Spleen (tissue), 11 donors: ENCODE data around the gene SEC23A. TPM values are rescaled to one million over a fixed set of nuclear protein-coding genes. Genes with fewer than 3 reads are reported as not detected.

Experiments
- DNase-seq: peaks from one replicate; pipeline ENCODE4 v3.0.0-alpha.2; 2020
- H3K27ac ChIP-seq, 8 donors: fragments of 200-600 bp; sonication (generic) in 7 of 8; 1 replicate in 4 of 8; 2 replicates in 4 of 8; pipeline versions ENCODE4 v1.5.0 to v1.8.0; 2016 to 2021; ENCODE audit warnings: inconsistent platforms in 4 of 8, mild to moderate bottlenecking in 4 of 8, moderate library complexity in 1 of 8
- H3K27me3 ChIP-seq, 7 donors: fragments of 200-600 bp; sonication (generic) in 6 of 7; replicated peaks in 1 of 7; 1 replicate in 4 of 7; 2 replicates in 3 of 7; pipeline versions ENCODE4 v1.5.0 to v1.8.0; 2016 to 2021; ENCODE audit warnings: inconsistent platforms in 3 of 7, mild to moderate bottlenecking in 1 of 7
- H3K36me3 ChIP-seq, 6 donors: fragments of 200-600 bp; sonication (generic) in 5 of 6; 1 replicate in 4 of 6; 2 replicates in 2 of 6; pipeline versions ENCODE4 v1.5.0 to v1.8.0; 2016 to 2021; ENCODE audit warnings: inconsistent platforms in 2 of 6
- H3K4me1 ChIP-seq, 6 donors: fragments of 200-600 bp; sonication (generic) in 5 of 6; 1 replicate in 3 of 6; 2 replicates in 3 of 6; pipeline versions ENCODE4 v1.5.0 to v1.8.0; 2016 to 2021; ENCODE audit warnings: inconsistent platforms in 3 of 6
- H3K4me3 ChIP-seq, 8 donors: fragments of 200-600 bp; sonication (generic) in 7 of 8; 1 replicate in 4 of 8; 2 replicates in 4 of 8; pipeline versions ENCODE4 v1.5.0 to v1.8.0; 2016 to 2021; ENCODE audit warnings: inconsistent platforms in 4 of 8, mild to moderate bottlenecking in 4 of 8, moderate library complexity in 2 of 8
- H3K9me3 ChIP-seq, 8 donors: fragments of 200-600 bp; sonication (generic) in 7 of 8; 1 replicate in 4 of 8; 2 replicates in 4 of 8; pipeline versions ENCODE4 v1.5.0 to v1.8.0; 2016 to 2021; ENCODE audit warnings: inconsistent platforms in 4 of 8
- CTCF ChIP-seq, 11 experiments: fragments of 200-600 bp in 7 of 11; fragments of 450-650 bp in 4 of 11; sonication (generic) in 4 of 11; IDR thresholded peaks in 8 of 11; conservative IDR thresholded peaks in 3 of 11; 1 replicate in 7 of 11; 2 replicates in 4 of 11; pipeline versions ENCODE4 v1.4.0 to v1.8.0; 2016 to 2021; ENCODE audit warnings: antibody characterized with exemption in 11 of 11, inconsistent platforms in 4 of 11, mild to moderate bottlenecking in 1 of 11
- POLR2A ChIP-seq, 3 donors: fragments of 450-650 bp; IDR thresholded peaks; one replicate each; pipeline ENCODE4 v1.5.1; 2017; ENCODE audit warnings: antibody characterized with exemption in 3 of 3, mild to moderate bottlenecking in 1 of 3
- POLR2AphosphoS5 ChIP-seq, 3 donors: sonication (generic); formaldehyde crosslinking; IDR thresholded peaks; one replicate each; pipeline ENCODE4 v1.5.1; 2017; ENCODE audit warnings: antibody characterized with exemption in 3 of 3
- WGBS, 5 donors: extraction: QIAGEN DNeasy Blood & Tissue Kit in 3 of 5; methylation state at CpG; one replicate each; pipeline versions ENCODE4 v1.1.5 to v1.1.7; 2013 to 2018; 5-methylcytosine and 5-hydroxymethylcytosine counted together
- intact Hi-C: fragments of 100-400 bp; cut with DNase I; formaldehyde crosslinking; loops from one replicate; pipeline ENCODE4 v1.15.0; 2023; ENCODE audit warnings: low total_unique reads
- polyA plus RNA-seq, 3 donors: library from polyadenylated mRNA; stranded (reverse); fragments of 200-250 nt; gene quantifications; one replicate each; pipeline ENCODE4 v1.2.1, GENCODE V29; 2013
- total RNA-seq, 7 donors: library from RNA; depleted of rRNA in 3 of 7; stranded (reverse); fragments of >200 nt in 3 of 7; fragmentation: NEBNext Ultra II Directional in 4 of 7; extraction: Animal tissue kit (Norgen Biotek cat#: 25700) in 4 of 7; gene quantifications; one replicate each; pipeline versions ENCODE4 v1.1.0 to v1.2.1, GENCODE V29; 2016 to 2021
- donor health status: healthy with polysubstance abuse.
- donor health status: DM: no; HTN: no; CAD: no; lungs with moderate emphysema.
- donor health status: DM: no; HTN: no; CAD: no.
- donor health status: Bipolar disorder and iron deficiency.
- donor health status: healthy.
- donor health status: DM: no; HTN: no; CAD: no.
- donor health status: DM: yes; HTN: yes; CAD: no.

SEC23A gene
- total and polyA plus RNA-seq, 10 donors, result 9.6 to 87.5 (median 58.3) TPM

DNA sequence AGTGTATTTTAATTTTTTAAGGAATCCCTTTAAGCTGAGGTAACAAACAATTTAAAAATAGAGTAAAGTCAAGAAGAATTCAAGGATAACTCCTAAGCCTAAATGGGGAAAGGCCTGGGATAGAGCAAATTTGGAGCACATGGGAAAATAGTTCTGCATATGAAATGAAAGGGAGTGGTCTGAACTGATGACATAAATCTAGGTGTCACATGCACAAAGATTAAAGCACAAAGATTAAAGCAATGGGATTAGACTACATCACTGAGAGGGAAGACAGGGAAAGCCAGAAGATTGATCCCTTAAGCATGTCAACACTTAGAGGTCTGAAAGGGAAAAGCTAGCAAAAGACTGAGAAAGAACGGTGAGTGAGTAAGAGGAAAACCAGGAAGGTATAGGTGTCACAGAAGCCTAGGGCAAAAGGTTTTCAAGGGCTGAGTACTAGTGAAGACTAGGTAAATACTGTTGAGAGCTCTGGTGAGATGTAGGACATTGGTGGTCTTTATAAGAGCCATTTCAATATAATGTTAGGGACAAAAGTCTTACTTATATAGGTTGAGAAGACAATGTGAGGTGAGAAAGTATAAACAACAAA is 59.6 kb downstream of the SEC23A start:
- H3K9me3 ChIP-seq, result no peaks in the 10 kb centered on the region
- H3K36me3 ChIP-seq, result peaks cover 0 to 100% (median 82%) of the 10 kb centered on the region in 6 donors
- intact Hi-C loops, result no loop called here
- DNase-seq, result no peak
- H3K27me3 ChIP-seq, result no peaks in the 10 kb centered on the region
- no peak overlapping the region for H3K27ac ChIP-seq
- TF ChIP-seq CTCF (IDR thresholded peaks at IDR 0.05 in 8 of 11, conservative IDR thresholded peaks at IDR 0.05 in 3 of 11) (no peak), POLR2A (IDR thresholded peaks at IDR 0.05) (no peak), POLR2AphosphoS5 (IDR thresholded peaks at IDR 0.05) (no peak)
- WGBS, 5 donors, result 84 to 94% (median 89%) methylated on average over 1 of the region's 1 CpG
- no peak overlapping the region for H3K4me3 ChIP-seq
- H3K4me1 ChIP-seq, result no peaks in the 10 kb centered on the region

GRCh38 chr14:39040529-39040928 is 62.5 kb downstream of the SEC23A start:
- no peak for DNase-seq
- no peak overlapping the region for H3K4me3 ChIP-seq
- TF ChIP-seq POLR2AphosphoS5 (IDR thresholded peaks at IDR 0.05) (no peak), CTCF (IDR thresholded peaks at IDR 0.05 in 8 of 11, conservative IDR thresholded peaks at IDR 0.05 in 3 of 11) (no peak), POLR2A (IDR thresholded peaks at IDR 0.05) (no peak)
- H3K4me1 ChIP-seq, result no peaks in the 10 kb centered on the region
- no peak overlapping the region for H3K27ac ChIP-seq
- no peaks in the 10 kb centered on the region for H3K9me3 ChIP-seq
- intact Hi-C loops, result no loop called here
- 94 to 100% (median 98%) methylated on average over 2 of the region's 2 CpGs for WGBS, 5 donors
- H3K36me3 ChIP-seq, result peaks cover 0 to 100% (median 79%) of the 10 kb centered on the region in 6 donors
- no peaks in the 10 kb centered on the region for H3K27me3 ChIP-seq

DNA sequence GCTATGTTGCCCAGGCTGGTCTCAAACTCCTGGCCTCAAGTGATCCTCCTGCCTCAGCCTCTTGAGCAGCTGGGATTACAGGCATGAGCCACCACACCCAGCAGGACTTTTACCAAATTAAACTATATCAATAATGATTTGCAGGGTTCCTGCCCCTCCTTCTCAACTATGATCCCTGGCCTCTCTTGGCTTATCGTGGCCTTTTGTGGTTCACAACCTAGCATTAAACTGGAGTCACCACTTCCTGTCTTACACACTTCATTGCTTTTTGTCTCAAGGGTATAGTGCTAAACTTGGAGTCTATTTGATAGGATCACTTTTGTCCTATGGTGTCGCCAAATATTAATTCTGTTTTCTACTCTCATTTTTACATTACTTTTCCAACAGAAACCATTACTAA is 64.5 kb downstream of the SEC23A start:
- no peak for TF ChIP-seq POLR2AphosphoS5 (IDR thresholded peaks at IDR 0.05)
- no peak for TF ChIP-seq CTCF (IDR thresholded peaks at IDR 0.05 in 8 of 11, conservative IDR thresholded peaks at IDR 0.05 in 3 of 11)
- TF ChIP-seq POLR2A (IDR thresholded peaks at IDR 0.05), result no peak
- Histone ChIP-seq H3K9me3 (no peaks in the 10 kb centered on the region), H3K27ac (no peak overlapping the region), H3K27me3 (no peaks in the 10 kb centered on the region), H3K4me1 (no peaks in the 10 kb centered on the region), H3K36me3 (peaks cover 0 to 100% (median 63%) of the 10 kb centered on the region in 6 donors), H3K4me3 (no peak overlapping the region)
- no peak for DNase-seq
- intact Hi-C loops, result no loop called here
- WGBS, 5 donors, result 60 to 72% (median 67%) methylated on average over 2 of the region's 2 CpGs

GRCh38 chr14:39036760-39037159 is 66.3 kb downstream of the SEC23A start:
- no peak for DNase-seq
- WGBS, 5 donors, result 95 to 99% (median 98%) methylated on average over 5 of the region's 5 CpGs
- Histone ChIP-seq H3K4me1 (no peaks in the 10 kb centered on the region), H3K27me3 (no peaks in the 10 kb centered on the region), H3K4me3 (no peak overlapping the region), H3K27ac (no peak overlapping the region), H3K9me3 (no peaks in the 10 kb centered on the region), H3K36me3 (peaks cover 0 to 100% (median 66%) of the 10 kb centered on the region in 6 donors)
- intact Hi-C loops, result no loop called here
- TF ChIP-seq CTCF (IDR thresholded peaks at IDR 0.05 in 8 of 11, conservative IDR thresholded peaks at IDR 0.05 in 3 of 11) (no peak), POLR2AphosphoS5 (IDR thresholded peaks at IDR 0.05) (no peak), POLR2A (IDR thresholded peaks at IDR 0.05) (no peak)
